HEK293T (cell line): ENCODE measurements around the gene P2RY12.

Experiments used
- CTCF ChIA-PET: fragments of 350-600 bp; formaldehyde crosslinking; extraction: SDS; loops from one replicate; lab custom pipeline; 2021; ENCODE audit warnings: antibody characterized with exemption, inconsistent platforms; lab: Yijun Ruan, JAX
- POLR2A ChIA-PET: fragments of 350-600 bp; formaldehyde crosslinking; extraction: SDS; loops from one replicate; lab custom pipeline; 2020; ENCODE audit warnings: antibody characterized with exemption, inconsistent platforms; lab: Yijun Ruan, JAX
- DNase-seq: peaks from one replicate; pipeline ENCODE4 v3.0.0; 2012; ENCODE audit warnings: mixed read lengths; ENCODE audit errors: extremely low spot score
- ARNT ChIP-seq: fragments of 450-650 bp; IDR thresholded peaks from 2 replicates; pipeline ENCODE4 v1.6.1; 2017; ENCODE audit warnings: mild to moderate bottlenecking
- BHLHE40 ChIP-seq: fragments of 450-650 bp; IDR thresholded peaks from 2 replicates; pipeline ENCODE4 v1.6.1; 2016; ENCODE audit warnings: mild to moderate bottlenecking, moderate library complexity, borderline replicate concordance
- CTBP1 ChIP-seq: fragments of 450-650 bp; IDR thresholded peaks from 2 replicates; pipeline ENCODE4 v1.6.1; 2016; ENCODE audit warnings: borderline replicate concordance
- ELF4 ChIP-seq: fragments of 450-650 bp; IDR thresholded peaks from 2 replicates; pipeline ENCODE4 v1.6.1; 2017; ENCODE audit warnings: antibody characterized with exemption
- FOXA1 ChIP-seq: fragments of 450-650 bp; IDR thresholded peaks from 2 replicates; pipeline ENCODE4 v1.6.1; 2016; ENCODE audit warnings: mild to moderate bottlenecking
- FOXK2 ChIP-seq: fragments of 450-650 bp; IDR thresholded peaks from 2 replicates; pipeline ENCODE4 v1.6.1; 2016; ENCODE audit warnings: mild to moderate bottlenecking
- FOXM1 ChIP-seq: fragments of 450-650 bp; IDR thresholded peaks from 2 replicates; pipeline ENCODE4 v1.6.1; 2017; ENCODE audit warnings: mild to moderate bottlenecking, borderline replicate concordance
- HDGF ChIP-seq: fragments of 450-650 bp; IDR thresholded peaks from 2 replicates; pipeline ENCODE4 v1.6.1; 2017; ENCODE audit warnings: antibody characterized with exemption, borderline replicate concordance
- L3MBTL2 ChIP-seq: fragments of 450-650 bp; conservative IDR thresholded peaks from 2 replicates; pipeline ENCODE4 v1.6.1; 2016; ENCODE audit warnings: mild to moderate bottlenecking
- LEF1 ChIP-seq: fragments of 450-650 bp; IDR thresholded peaks from 2 replicates; pipeline ENCODE4 v1.6.1; 2017; ENCODE audit warnings: mild to moderate bottlenecking, borderline replicate concordance
- NFRKB ChIP-seq: fragments of 450-650 bp; IDR thresholded peaks from 2 replicates; pipeline ENCODE4 v1.6.1; 2016; ENCODE audit warnings: mild to moderate bottlenecking, moderate library complexity
- PKNOX1 ChIP-seq: fragments of 450-650 bp; IDR thresholded peaks from 2 replicates; pipeline ENCODE4 v1.6.1; 2016
- SP1 ChIP-seq: fragments of 450-650 bp; IDR thresholded peaks from 2 replicates; pipeline ENCODE4 v1.6.1; 2017
- SUZ12 ChIP-seq: fragments of 450-650 bp; IDR thresholded peaks from 2 replicates; pipeline ENCODE4 v1.6.1; 2016; ENCODE audit warnings: mild to moderate bottlenecking
- TARDBP ChIP-seq: fragments of 450-650 bp; IDR thresholded peaks from 2 replicates; pipeline ENCODE4 v1.6.1; 2016
- ZNF384 ChIP-seq: fragments of 450-650 bp; IDR thresholded peaks from 2 replicates; pipeline ENCODE4 v1.6.1; 2016

P2RY12 gene

DNA sequence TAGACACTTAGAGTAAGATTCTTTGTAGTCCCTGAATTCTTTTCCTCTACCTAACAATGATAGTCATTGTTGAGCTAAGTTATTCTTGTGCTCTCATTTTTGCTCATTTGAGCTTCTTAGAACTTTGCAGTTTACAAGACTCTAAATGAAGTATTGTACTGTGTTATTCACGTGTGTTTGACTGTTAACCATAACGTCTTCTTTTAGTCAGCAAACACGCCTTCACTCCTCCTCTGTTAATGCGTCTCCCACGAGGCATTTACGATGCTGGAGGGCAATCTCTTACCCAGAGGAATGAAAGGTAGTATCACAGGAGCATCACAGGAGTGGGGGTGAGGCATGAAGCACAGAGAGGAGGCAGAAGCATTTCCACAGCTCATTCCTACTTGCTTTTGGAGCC, 91.4 kb downstream of the P2RY12 start:
- POLR2A ChIA-PET = no interaction called here
- DNase-seq = no peak
- no peak for TF ChIP-seq LEF1
- no peak for TF ChIP-seq BHLHE40
- no peak for TF ChIP-seq SUZ12
- no peak for TF ChIP-seq L3MBTL2
- no peak for TF ChIP-seq ELF4
- TF ChIP-seq NFRKB = no peak
- TF ChIP-seq CTBP1 = no peak
- no peak for TF ChIP-seq FOXA1
- TF ChIP-seq ZNF384 = no peak
- no peak for TF ChIP-seq ARNT
- no peak for TF ChIP-seq HDGF
- TF ChIP-seq TARDBP = no peak
- TF ChIP-seq SP1 = no peak
- no peak for TF ChIP-seq PKNOX1
- CTCF ChIA-PET = interaction anchor here (0.6 kb wide), 1 partner anchor 137 kb away, joined by 3 read pairs; no protein-coding TSS in a partner anchor

DNA sequence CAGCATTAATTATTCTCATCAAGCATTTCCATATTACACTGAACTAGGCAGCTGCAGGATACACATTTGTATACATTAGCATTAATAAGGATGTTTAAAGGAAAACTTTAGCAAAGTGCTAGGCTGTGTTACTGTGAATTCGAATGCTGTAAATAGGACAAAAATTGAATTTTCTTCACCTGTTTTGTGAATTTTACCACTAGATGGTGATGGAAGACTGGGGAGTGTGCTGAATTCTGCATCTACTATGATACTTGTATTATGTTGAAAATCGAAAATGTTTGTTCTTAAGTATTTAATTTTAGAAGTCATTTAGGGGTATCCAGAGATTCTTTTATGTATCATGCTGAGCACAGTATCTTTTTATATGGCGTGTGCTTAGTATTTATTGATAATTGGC, 93.9 kb downstream of the P2RY12 start:
- TF ChIP-seq SUZ12 (no peak), FOXM1 (no peak), PKNOX1 (no peak), SP1 (no peak), NFRKB (no peak), ELF4 (no peak), LEF1 (no peak), BHLHE40 (no peak), CTBP1 (no peak), ZNF384 (no peak), FOXA1 (no peak), FOXK2 (no peak), TARDBP (no peak), HDGF (no peak), L3MBTL2 (no peak), ARNT (no peak)
- CTCF ChIA-PET = no interaction called here
- no peak for DNase-seq
- POLR2A ChIA-PET = no interaction called here

DNA sequence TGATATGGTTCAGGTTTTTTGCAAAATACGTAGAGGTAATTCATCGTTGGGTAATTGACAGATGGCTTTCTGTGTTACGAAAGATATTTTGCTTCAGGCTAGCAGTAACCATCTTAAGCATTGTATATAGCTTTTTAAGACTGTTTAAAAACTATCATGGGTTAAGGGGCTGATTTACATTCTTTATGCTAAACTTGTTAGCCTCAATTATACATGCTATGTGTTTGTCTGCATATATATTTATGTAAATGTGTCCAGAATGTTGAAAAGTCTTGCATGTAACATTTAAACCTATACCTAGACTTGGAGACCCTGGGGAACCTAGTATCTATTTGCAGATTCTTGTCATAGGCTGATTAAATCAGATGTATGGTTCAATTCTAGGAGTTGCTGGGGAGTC, 95.1 kb downstream of the P2RY12 start:
- DNase-seq = no peak
- TF ChIP-seq ARNT = no peak
- POLR2A ChIA-PET = no interaction called here
- CTCF ChIA-PET = interaction anchor here (0.6 kb wide), 1 partner anchor 61 kb away, joined by 3 read pairs; no protein-coding TSS in a partner anchor
